Cerebellar nuclear complex (tissue), 1 donor: ENCODE data around the gene CES1.
"Not testable (repeated sequence)": the region's sequence is repeated elsewhere in the genome, so short reads cannot be mapped to it uniquely, and the experiment has no call there.

Source experiments
- DNase-seq, 2 experiments: peaks; one replicate each; lab custom pipeline; 2025; lab: John Stamatoyannopoulos, UW

The CES1 gene

GRCh38 chr16:55790240-55790639 is 42.7 kb downstream of the CES1 start:
- DNase-seq, result not testable (repeated sequence)

- not testable (repeated sequence) for DNase-seq
These were observed 50.2 kb downstream of the CES1 start for GRCh38 chr16:55782793-55783091.

- not testable (repeated sequence) for DNase-seq
These were observed 50.7 kb downstream of the CES1 start for GRCh38 chr16:55782091-55782792.

- DNase-seq, result not testable (repeated sequence)
These were observed 51.4 kb downstream of the CES1 start for GRCh38 chr16:55781456-55781855.

- DNase-seq, result not testable (repeated sequence)
These were observed 52.8 kb downstream of the CES1 start for GRCh38 chr16:55780095-55780407.

GRCh38 chr16:55779402-55780094 is 53.3 kb downstream of the CES1 start:
- no peak for DNase-seq

GRCh38 chr16:55778757-55779156 is 54.1 kb downstream of the CES1 start:
- DNase-seq, result no peak

- no peak for DNase-seq
These were observed 57.0 kb downstream of the CES1 start for GRCh38 chr16:55775857-55776256.

- DNase-seq, result no peak
These were observed 58.9 kb downstream of the CES1 start for GRCh38 chr16:55773859-55774549.

- DNase-seq, result no peak
These were observed 67.7 kb downstream of the CES1 start for GRCh38 chr16:55765161-55765560.

- no peak for DNase-seq
These were observed 72.4 kb downstream of the CES1 start for GRCh38 chr16:55760310-55761001.

GRCh38 chr16:55759965-55760309 is 73.0 kb downstream of the CES1 start:
- not testable (repeated sequence) for DNase-seq

- DNase-seq, result not testable (repeated sequence)
These were observed 75.0 kb downstream of the CES1 start for GRCh38 chr16:55757595-55758527.

- no peak for DNase-seq
These were observed 75.9 kb downstream of the CES1 start for GRCh38 chr16:55756963-55757362.

GRCh38 chr16:55754056-55754455 is 78.8 kb downstream of the CES1 start:
- DNase-seq, result no peak

- DNase-seq, result not testable (repeated sequence)
These were observed 79.7 kb downstream of the CES1 start for GRCh38 chr16:55753145-55753631.
